Hindlimb muscle (tissue), 1 donor: ENCODE measurements around the gene RUBCN. TPM values are rescaled to one million over a fixed set of nuclear protein-coding genes. Genes with fewer than 3 reads are reported as not detected.

Experiments
- polyA plus RNA-seq: library from polyadenylated mRNA; unstranded; fragments of 120-200 nt; gene quantifications from one replicate; pipeline ENCODE4 v1.2.1, GENCODE V29; 2013; ENCODE audit not compliant: insufficient read length

The RUBCN gene
- polyA plus RNA-seq, 1 donor: 10.4 TPM

Other genes starting within 250 kb of the RUBCN start
- 5.5 TPM for gene BDH1, start 180.9 kb downstream of the RUBCN start, polyA plus RNA-seq
- gene FYTTD1, start 13.0 kb upstream of the RUBCN start, polyA plus RNA-seq: 64.1 TPM
- gene LRCH3, start 54.4 kb upstream of the RUBCN start, polyA plus RNA-seq: 36.4 TPM
- gene RPL35A, start 213.3 kb upstream of the RUBCN start, polyA plus RNA-seq: 1,737 TPM
- 3.8 TPM for gene LMLN, start 223.3 kb upstream of the RUBCN start, polyA plus RNA-seq